K562 (cell line): ENCODE results near the gene SAMD4A. TPM values are rescaled to one million over a fixed set of nuclear protein-coding genes. Genes with fewer than 3 reads are reported as not detected.

ENCODE experiments used
- CHAMP1 ChIP-seq: fragments of 450-650 bp; IDR thresholded peaks from 2 replicates; pipeline ENCODE4 v1.6.1; 2016; ENCODE audit warnings: mild to moderate bottlenecking
- CHD4 ChIP-seq: fragments of 200-600 bp; sonication (generic); IDR thresholded peaks from 3 replicates; pipeline ENCODE4 v1.6.1; 2012; ENCODE audit warnings: low read depth, mild to moderate bottlenecking, mixed read lengths, low read length, inconsistent platforms; ENCODE audit not compliant: insufficient read depth, insufficient replicate concordance, poor library complexity, severe bottlenecking
- E2F8 ChIP-seq: fragments of 450-650 bp; IDR thresholded peaks from 2 replicates; pipeline ENCODE4 v1.7.1; 2018; ENCODE audit warnings: mild to moderate bottlenecking, low read depth; ENCODE audit not compliant: partially characterized antibody
- ETS1 ChIP-seq: conservative IDR thresholded peaks from 2 replicates; pipeline ENCODE4 v1.6.1; 2011; ENCODE audit warnings: low read depth, mild to moderate bottlenecking, low read length; ENCODE audit not compliant: control insufficient read depth
- FOXM1 ChIP-seq, 2 experiments: fragments of 450-650 bp in 1 of 2; sonication (generic) in 1 of 2; formaldehyde crosslinking in 1 of 2; IDR thresholded peaks; 2 replicates each; pipeline versions ENCODE4 v1.6.1 to v1.9.0; 2017 to 2022; ENCODE audit warnings: low read depth in 2 of 2, mild to moderate bottlenecking in 2 of 2, missing genetic modification reagents in 1 of 2, moderate library complexity in 1 of 2
- HBP1 ChIP-seq: fragments of 450-650 bp; formaldehyde crosslinking; IDR thresholded peaks from 2 replicates; pipeline ENCODE4 v1.4.0; 2022; ENCODE audit warnings: missing genetic modification characterization
- HMBOX1 ChIP-seq: sonication (generic); IDR thresholded peaks from 2 replicates; pipeline ENCODE4 v1.6.1; 2016
- ILK ChIP-seq: fragments of 450-650 bp; IDR thresholded peaks from 2 replicates; pipeline ENCODE4 v1.6.1; 2016; ENCODE audit warnings: missing genetic modification characterization, low read depth, mild to moderate bottlenecking, missing compliant biosample characterization, moderate library complexity, borderline replicate concordance
- JUNB ChIP-seq: fragments of 450-650 bp; formaldehyde crosslinking; conservative IDR thresholded peaks from 2 replicates; pipeline ENCODE4 v1.4.0; 2020; ENCODE audit warnings: mild to moderate bottlenecking
- KAT7 ChIP-seq: sonication (generic); formaldehyde crosslinking; IDR thresholded peaks from 2 replicates; pipeline ENCODE4 v1.8.0; 2022; ENCODE audit warnings: missing genetic modification reagents, mild to moderate bottlenecking, borderline replicate concordance
- KLF6 ChIP-seq: fragments of 250-450 bp; sonication (Bioruptor Pico); IDR thresholded peaks from 2 replicates; pipeline ENCODE4 v1.4.0; 2020; ENCODE audit warnings: mild to moderate bottlenecking, moderate library complexity, borderline replicate concordance
- NR4A1 ChIP-seq, 2 experiments: fragments of 250-450 bp in 1 of 2; fragments of 450-650 bp in 1 of 2; sonication (Bioruptor Pico) in 1 of 2; IDR thresholded peaks; 2 replicates each; pipeline versions ENCODE4 v1.4.0 to v1.6.1; 2016 to 2020; ENCODE audit warnings: mild to moderate bottlenecking in 2 of 2, missing compliant biosample characterization in 1 of 2, missing genetic modification characterization in 1 of 2, moderate library complexity in 1 of 2
- PHB2 ChIP-seq: fragments of 450-650 bp; IDR thresholded peaks from 2 replicates; pipeline ENCODE4 v1.6.1; 2017; ENCODE audit warnings: low read depth
- PHF20 ChIP-seq: fragments of 450-650 bp; IDR thresholded peaks from 2 replicates; pipeline ENCODE4 v1.6.1; 2018; ENCODE audit not compliant: partially characterized antibody
- RBM34 ChIP-seq: fragments of 200-400 bp; formaldehyde crosslinking; IDR thresholded peaks from 2 replicates; pipeline ENCODE4 v1.6.1; 2018; ENCODE audit warnings: low read length, borderline replicate concordance; ENCODE audit not compliant: insufficient read depth
- ZBED1 ChIP-seq: IDR thresholded peaks from 2 replicates; pipeline ENCODE4 v1.6.1; 2014
- polyA plus RNA-seq, 8 experiments: library from polyadenylated mRNA; depleted of rRNA in 4 of 8; stranded (reverse) in 5 of 8; unstranded in 3 of 8; fragments of >200 nt; fragmentation: Nextera tagmentation in 2 of 8; fragmentation: Illumina TruSeq in 1 of 8; extraction: Ambion mirVana in 2 of 8; extraction: Trizol in 1 of 8; gene quantifications; 2 replicates each; pipeline versions ENCODE4 v1.2.1 to v1.2.3, GENCODE V29; 2011 to 2014; ENCODE audit warnings: inconsistent platforms in 1 of 8, missing spikeins in 1 of 8
- total RNA-seq, 7 experiments: library from RNA; depleted of rRNA in 6 of 7; stranded (reverse); fragments of >200 nt in 6 of 7; fragmentation: Illumina TruSeq in 2 of 7; extraction: Trizol in 2 of 7; gene quantifications; 2 replicates each; pipeline versions ENCODE4 v1.2.1 to v1.2.3, GENCODE V29; 2011 to 2021; ENCODE audit warnings: low replicate concordance in 1 of 7

Gene SAMD4A
- total and polyA plus RNA-seq, 9 of the 15 experiments (the other 6 are each of a cell fraction or from before 2014, with no cell fraction given) = 0.66 to 6.8 (median 3.3) TPM

GRCh38 chr14:54754623-54755386 lies 187.9 kb downstream of the SAMD4A start (continued):
- TF ChIP-seq CHAMP1 (peak; percentile 87), RBM34 (no peak), CHD4 (no peak), ZBED1 (0 out of 2 replicates have a peak, but pooled peaks have one; percentile 72), ETS1 (0 out of 2 replicates have a peak, but pooled peaks have one; percentile 26), KAT7 (CRISPR knock-in tag) (0 out of 2 replicates have a peak, but pooled peaks have one; percentile 38), PHF20 (no peak), PHB2 (peak; percentile 76), ILK (tag) (no peak), E2F8 (peak; percentile 21), JUNB (CRISPR knock-in tag) (peak; percentile 67; the same call in 1 of the 2 replicates), HMBOX1 (peak; percentile 92), HBP1 (CRISPR knock-in tag) (no peak), KLF6 (CRISPR knock-in tag) (no peak), FOXM1 (IDR thresholded peaks at IDR 0.05; ENCODE audit: low read depth) (peak; percentile 92), FOXM1 (CRISPR knock-in tag; IDR thresholded peaks at IDR 0.05; ENCODE audit: low read depth) (no peak), NR4A1 (CRISPR knock-in tag; IDR thresholded peaks at IDR 0.05) (no peak), NR4A1 (tag; IDR thresholded peaks at IDR 0.05) (no peak; the same call in 1 of the 2 replicates)
